Neuronal stem cell (in vitro differentiated cells): ENCODE results near the gene KLC4.

Source experiments
- DNase-seq: peaks from one replicate; pipeline ENCODE4 v3.0.0-alpha.2; 2013; ENCODE audit warnings: low spot score
- H2AFZ ChIP-seq: one replicate; pipeline ENCODE4 v1.6.1; 2013; ENCODE audit warnings: mild to moderate bottlenecking, low read length, inconsistent platforms
- H2AK5ac ChIP-seq: 2 replicates; pipeline ENCODE4 v1.6.1; 2013; ENCODE audit warnings: low read depth, mild to moderate bottlenecking, inconsistent platforms, low read length, moderate library complexity, mixed read lengths
- H2BK120ac ChIP-seq: 2 replicates; pipeline ENCODE4 v1.6.1; 2013; ENCODE audit warnings: low read depth, mild to moderate bottlenecking, inconsistent platforms, low read length, moderate library complexity, mixed read lengths
- H2BK12ac ChIP-seq: one replicate; pipeline ENCODE4 v1.6.1; 2013; ENCODE audit warnings: low read length, inconsistent platforms
- H2BK15ac ChIP-seq: 2 replicates; pipeline ENCODE4 v1.6.1; 2013; ENCODE audit warnings: mild to moderate bottlenecking, low read length, inconsistent platforms, mixed read lengths
- H2BK5ac ChIP-seq: one replicate; pipeline ENCODE4 v1.6.1; 2013; ENCODE audit warnings: inconsistent platforms, mild to moderate bottlenecking, low read length, moderate library complexity
- H3K14ac ChIP-seq: one replicate; pipeline ENCODE4 v1.6.1; 2013; ENCODE audit warnings: low read length, inconsistent platforms
- H3K18ac ChIP-seq: 2 replicates; pipeline ENCODE4 v1.6.1; 2013; ENCODE audit warnings: low read length, inconsistent platforms
- H3K23ac ChIP-seq: 2 replicates; pipeline ENCODE4 v1.6.1; 2013; ENCODE audit warnings: low read depth, mild to moderate bottlenecking, mixed read lengths, low read length, inconsistent platforms; ENCODE audit not compliant: poor library complexity
- H3K27ac ChIP-seq: replicated peaks from 3 replicates; pipeline ENCODE4 v1.5.1; 2013; ENCODE audit warnings: low read length, inconsistent platforms
- H3K27me3 ChIP-seq, 3 experiments: 2 replicates each; pipeline ENCODE4 v1.6.1; 2013; ENCODE audit warnings: low read length in 3 of 3, mild to moderate bottlenecking in 2 of 3, inconsistent platforms in 1 of 3, low read depth in 1 of 3, mixed read lengths in 1 of 3, moderate library complexity in 1 of 3; ENCODE audit not compliant: control insufficient read depth in 3 of 3, insufficient read depth in 3 of 3
- H3K36me3 ChIP-seq, 2 donors: replicated peaks in 1 of 2; 2 replicates each; pipeline ENCODE4 v1.6.1; 2013; ENCODE audit warnings: low read length in 2 of 2; ENCODE audit not compliant: control insufficient read depth in 2 of 2, insufficient read depth in 2 of 2
- H3K4ac ChIP-seq: 2 replicates; pipeline ENCODE4 v1.6.1; 2013; ENCODE audit warnings: inconsistent platforms, mild to moderate bottlenecking, low read length, moderate library complexity
- H3K4me1 ChIP-seq, 2 donors: 1 replicate in 1 of 2; 2 replicates in 1 of 2; pipeline ENCODE4 v1.6.1; 2013; ENCODE audit warnings: low read length in 2 of 2, low read depth in 1 of 2; ENCODE audit not compliant: control insufficient read depth in 2 of 2, insufficient read depth in 1 of 2
- H3K4me2 ChIP-seq: one replicate; pipeline ENCODE4 v1.6.1; 2013; ENCODE audit warnings: mild to moderate bottlenecking, low read length, inconsistent platforms; ENCODE audit not compliant: insufficient read depth, poor library complexity, severe bottlenecking
- H3K4me3 ChIP-seq, 2 donors: 2 replicates each; pipeline ENCODE4 v1.5.1; 2013; ENCODE audit warnings: low read length in 2 of 2, mild to moderate bottlenecking in 2 of 2, inconsistent platforms in 1 of 2, moderate library complexity in 1 of 2
- H3K79me1 ChIP-seq: one replicate; pipeline ENCODE4 v1.6.1; 2013; ENCODE audit warnings: low read depth, mild to moderate bottlenecking, inconsistent platforms, low read length, moderate library complexity
- H3K9ac ChIP-seq: one replicate; pipeline ENCODE4 v1.6.1; 2013; ENCODE audit warnings: mild to moderate bottlenecking, low read depth, low read length, inconsistent platforms; ENCODE audit not compliant: poor library complexity
- H3K9me3 ChIP-seq, 2 donors: replicated peaks in 1 of 2; 2 replicates each; pipeline versions ENCODE3 to v1.6.1; 2013; ENCODE audit warnings: low read length in 2 of 2, mild to moderate bottlenecking in 2 of 2, inconsistent platforms in 1 of 2, low read depth in 1 of 2, mixed read lengths in 1 of 2, moderate library complexity in 1 of 2; ENCODE audit not compliant: control insufficient read depth in 2 of 2, insufficient read depth in 1 of 2
- H4K8ac ChIP-seq: one replicate; pipeline ENCODE4 v1.6.1; 2013; ENCODE audit warnings: low read depth, mild to moderate bottlenecking, inconsistent platforms, low read length, moderate library complexity
- H4K91ac ChIP-seq: one replicate; pipeline ENCODE4 v1.6.1; 2013; ENCODE audit warnings: low read length, low read depth, mild to moderate bottlenecking, inconsistent platforms; ENCODE audit not compliant: poor library complexity
- WGBS, 2 donors: extraction: QIAGEN DNeasy Blood & Tissue Kit; methylation state at CpG; one replicate each; pipeline ENCODE4 v1.1.7; 2013; ENCODE audit warnings: missing lambda C conversion rate in 2 of 2, mixed read lengths in 1 of 2; ENCODE audit not compliant: insufficient read length in 2 of 2, insufficient replicate concordance in 1 of 2; ENCODE audit errors: extremely low coverage in 2 of 2; 5-methylcytosine and 5-hydroxymethylcytosine counted together

KLC4 gene

DNA sequence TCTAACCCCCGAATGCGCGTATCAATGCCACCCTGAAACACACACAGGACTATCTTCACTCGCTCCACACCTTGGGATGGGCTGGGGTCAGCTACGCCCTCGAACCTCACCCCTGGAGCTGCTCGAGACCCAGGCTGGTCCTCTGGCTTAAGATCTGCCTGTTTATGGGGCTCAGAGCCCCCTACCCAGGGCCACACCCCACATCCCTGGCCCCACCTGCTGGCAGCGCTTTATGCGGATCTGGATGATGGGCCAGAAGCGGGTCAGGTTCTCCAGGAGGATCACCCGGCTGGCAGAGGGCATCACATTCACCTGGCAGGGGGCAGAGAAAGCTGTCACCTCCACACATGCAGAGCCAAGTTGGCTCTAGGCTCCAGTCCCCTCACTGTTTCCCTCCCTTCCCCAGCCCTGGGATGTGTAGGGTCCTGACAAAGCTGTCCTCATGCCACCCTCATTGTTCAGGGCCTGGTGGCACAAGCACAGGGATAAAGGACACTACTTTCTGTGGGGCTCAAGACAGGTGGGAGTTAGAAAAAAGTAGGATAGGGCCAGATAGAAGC, 14.0 kb upstream of the KLC4 start:
- no peak overlapping the region for H3K9ac ChIP-seq
- H3K4me1 ChIP-seq: no peaks in the 10 kb centered on the region
- peaks cover 57 to 88% of the 10 kb centered on the region in 2 donors for H3K36me3 ChIP-seq
- H3K27ac ChIP-seq: no peak overlapping the region
- peak overlapping the region; percentile 19 for H2BK12ac ChIP-seq
- H2AFZ ChIP-seq: no peak overlapping the region
- no peak overlapping the region for H3K4ac ChIP-seq
- H3K79me1 ChIP-seq: no peaks in the 10 kb centered on the region
- no peak overlapping the region for H3K18ac ChIP-seq
- no peak overlapping the region for H3K4me2 ChIP-seq
- no peak overlapping the region for H3K23ac ChIP-seq
- peaks cover 0 to 5% of the 10 kb centered on the region in 2 donors for H3K9me3 ChIP-seq
- H2BK120ac ChIP-seq: no peak overlapping the region
- DNase-seq: no peak
- no peak overlapping the region for H4K8ac ChIP-seq
- H2BK15ac ChIP-seq: no peak overlapping the region
- WGBS, 2 donors: no CpG with 5 or more reads among the region's 11 CpGs
- H3K14ac ChIP-seq: no peak overlapping the region
- H4K91ac ChIP-seq: no peak overlapping the region
- H2BK5ac ChIP-seq: no peak overlapping the region
- no peak overlapping the region for H3K4me3 ChIP-seq
- H2AK5ac ChIP-seq: no peak overlapping the region
- H3K27me3 ChIP-seq: no peaks in the 10 kb centered on the region

DNA sequence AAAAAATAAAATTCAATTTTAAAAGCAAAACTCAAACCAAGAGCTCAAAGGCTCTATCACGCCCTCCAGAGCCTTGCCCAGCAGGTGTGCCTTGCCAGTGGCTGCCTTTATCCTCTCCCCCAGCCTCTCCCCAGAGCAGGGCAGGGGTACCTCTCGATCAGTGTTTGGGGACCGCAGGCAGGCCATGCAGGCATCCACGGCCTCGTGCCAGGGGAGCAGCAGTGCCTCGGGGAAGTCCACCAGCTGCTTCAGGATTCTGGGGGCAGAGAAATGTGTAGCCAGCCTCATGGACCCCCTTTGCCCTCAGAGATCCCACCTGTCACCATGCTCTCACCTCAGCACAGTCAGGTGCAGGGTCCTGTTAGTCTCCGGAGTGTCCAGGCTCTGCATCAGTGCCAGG, 11.4 kb upstream of the KLC4 start:
- H3K79me1 ChIP-seq: peaks cover 3% of the 10 kb centered on the region
- no peak overlapping the region for H3K4ac ChIP-seq
- H3K4me1 ChIP-seq: peaks cover 1 to 5% of the 10 kb centered on the region in 2 donors
- DNase-seq: no peak
- no CpG with 5 or more reads among the region's 7 CpGs for WGBS, 2 donors
- no peak overlapping the region for H3K9ac ChIP-seq
- H2BK12ac ChIP-seq: no peak overlapping the region
- no peak overlapping the region for H3K4me2 ChIP-seq
- no peak overlapping the region for H2AK5ac ChIP-seq
- H2BK120ac ChIP-seq: no peak overlapping the region
- H3K9me3 ChIP-seq: peaks cover 0 to 4% of the 10 kb centered on the region in 2 donors
- H2BK5ac ChIP-seq: no peak overlapping the region
- no peak overlapping the region for H4K8ac ChIP-seq
- H3K23ac ChIP-seq: peak overlapping the region; percentile 59
- no peak overlapping the region for H3K4me3 ChIP-seq
- H3K27ac ChIP-seq: no peak overlapping the region
- H3K14ac ChIP-seq: no peak overlapping the region
- no peak overlapping the region for H2AFZ ChIP-seq
- H4K91ac ChIP-seq: no peak overlapping the region
- no peak overlapping the region for H2BK15ac ChIP-seq
- H3K36me3 ChIP-seq: peaks cover 55 to 87% of the 10 kb centered on the region in 2 donors
- no peaks in the 10 kb centered on the region for H3K27me3 ChIP-seq
- H3K18ac ChIP-seq: no peak overlapping the region

DNA sequence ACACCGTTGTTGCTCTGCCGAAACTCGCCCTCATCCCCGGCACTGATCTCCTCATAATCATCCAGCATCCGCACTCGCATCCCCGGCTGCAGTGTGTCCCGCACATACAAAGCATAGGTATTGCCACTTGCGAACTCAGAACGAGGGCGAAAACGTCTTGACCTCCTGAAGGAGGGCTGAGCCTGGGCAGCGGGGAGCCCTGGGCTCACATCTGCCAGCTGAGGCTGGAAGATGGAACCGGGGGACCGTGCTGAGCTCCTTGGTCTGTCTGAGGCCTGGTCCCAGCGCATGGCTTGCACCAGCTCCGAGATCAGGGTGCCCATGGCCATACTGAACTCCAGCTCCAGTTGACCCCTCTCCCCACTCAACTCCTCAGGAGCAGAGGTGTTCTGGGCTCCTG, 8.4 kb upstream of the KLC4 start:
- Histone ChIP-seq H3K27ac (no peak overlapping the region), H3K23ac (no peak overlapping the region), H2AK5ac (no peak overlapping the region), H2BK15ac (no peak overlapping the region), H4K91ac (no peak overlapping the region), H3K79me1 (peaks cover 3% of the 10 kb centered on the region), H2BK5ac (no peak overlapping the region), H3K27me3 (no peaks in the 10 kb centered on the region), H2AFZ (no peak overlapping the region), H3K4me3 (no peak overlapping the region), H3K4me2 (no peak overlapping the region), H3K9ac (no peak overlapping the region), H3K18ac (no peak overlapping the region), H3K9me3 (no peaks in the 10 kb centered on the region), H4K8ac (no peak overlapping the region), H3K4me1 (peaks cover 4 to 6% of the 10 kb centered on the region in 2 donors), H2BK12ac (no peak overlapping the region), H3K36me3 (peaks cover 44 to 75% of the 10 kb centered on the region in 2 donors), H3K14ac (no peak overlapping the region), H3K4ac (no peak overlapping the region), H2BK120ac (no peak overlapping the region)
- no CpG with 5 or more reads among the region's 17 CpGs for WGBS, 2 donors
- no peak for DNase-seq

DNA sequence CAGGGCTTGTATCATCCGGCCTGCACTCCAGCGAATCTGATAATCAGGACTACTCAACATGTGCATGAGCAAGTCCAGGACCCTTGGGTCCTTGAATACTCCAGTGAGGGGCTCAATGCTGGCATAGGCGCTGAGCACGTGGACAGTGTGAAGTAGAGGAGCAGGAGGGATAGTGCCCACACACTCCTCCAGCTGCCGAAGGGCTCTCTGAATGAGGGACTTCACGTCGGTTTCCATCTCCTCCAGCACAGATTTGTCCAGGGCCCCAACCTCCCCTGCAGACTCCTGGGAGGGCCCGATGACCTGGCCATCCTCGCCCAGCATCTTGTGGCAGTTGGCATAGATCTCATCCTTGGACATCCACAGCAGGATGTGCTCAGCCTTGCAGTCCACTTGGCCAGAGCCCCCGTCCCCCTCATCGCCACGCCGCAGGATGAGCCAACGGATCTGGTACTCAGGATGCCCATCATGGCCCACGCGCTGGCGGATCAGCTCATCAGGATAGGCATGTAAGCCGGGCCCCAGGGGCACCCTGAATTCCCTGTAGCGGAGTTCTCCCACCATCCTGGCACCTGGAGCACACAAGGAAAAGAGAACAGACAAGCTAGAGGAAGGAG, 7.1 kb upstream of the KLC4 start:
- Histone ChIP-seq H3K36me3 (peaks cover 34 to 68% of the 10 kb centered on the region in 2 donors), H3K9me3 (no peaks in the 10 kb centered on the region)

More for the DNA sequence above, 7.1 kb upstream of the KLC4 start:
- no peak overlapping the region for H3K4ac ChIP-seq
- no peak overlapping the region for H2BK5ac ChIP-seq
- H3K4me1 ChIP-seq: peaks cover 4 to 6% of the 10 kb centered on the region in 2 donors
- no peak overlapping the region for H2BK12ac ChIP-seq
- H2BK15ac ChIP-seq: no peak overlapping the region
- H3K79me1 ChIP-seq: peaks cover 3% of the 10 kb centered on the region
- H4K8ac ChIP-seq: no peak overlapping the region
- H4K91ac ChIP-seq: no peak overlapping the region
- no peaks in the 10 kb centered on the region for H3K27me3 ChIP-seq
- no peak overlapping the region for H2BK120ac ChIP-seq
- no CpG with 5 or more reads among the region's 19 CpGs for WGBS, 2 donors
- H2AK5ac ChIP-seq: peak overlapping the region; percentile 91
- no peak overlapping the region for H3K18ac ChIP-seq
- H3K9ac ChIP-seq: peak overlapping the region; percentile 98
- no peak overlapping the region for H2AFZ ChIP-seq
- no peak overlapping the region for H3K4me2 ChIP-seq
- H3K27ac ChIP-seq: no peak overlapping the region
- peak overlapping the region; percentile 28 for H3K23ac ChIP-seq
- H3K14ac ChIP-seq: no peak overlapping the region
- peak overlapping the region in 1 of 2 donors; percentile 87 for H3K4me3 ChIP-seq
- no peak for DNase-seq
